Eye (tissue), 1 donor: Measurements from ENCODE around the gene CFAP74.
"Not testable (repeated sequence)": the region's sequence is repeated elsewhere in the genome, so short reads cannot be mapped to it uniquely, and the experiment has no call there.

Source experiments
- DNase-seq: peaks from one replicate; pipeline ENCODE4 v3.0.0-alpha.2; 2015

The CFAP74 gene

GRCh38 chr1:1984560-1985070 is 19.0 kb downstream of the CFAP74 start:
- no peak for DNase-seq

- no peak for DNase-seq
Measured at GRCh38 chr1:1982379-1983232, 21.0 kb downstream of the CFAP74 start.

- DNase-seq, result not testable (repeated sequence)
Measured at GRCh38 chr1:1981631-1982327, 21.8 kb downstream of the CFAP74 start.

GRCh38 chr1:1981142-1981500 is 22.5 kb downstream of the CFAP74 start:
- no peak for DNase-seq

GRCh38 chr1:1980467-1981141 is 23.0 kb downstream of the CFAP74 start:
- no peak for DNase-seq

GRCh38 chr1:1979482-1980165 is 24.0 kb downstream of the CFAP74 start:
- no peak for DNase-seq

GRCh38 chr1:1978690-1979481 is 24.7 kb downstream of the CFAP74 start:
- DNase-seq, result not testable (repeated sequence)

- no peak for DNase-seq
Measured at GRCh38 chr1:1978108-1978507, 25.5 kb downstream of the CFAP74 start.

GRCh38 chr1:1976031-1976430 is 27.6 kb downstream of the CFAP74 start:
- no peak for DNase-seq

GRCh38 chr1:1975535-1975934 is 28.1 kb downstream of the CFAP74 start:
- DNase-seq, result no peak

- no peak for DNase-seq
Measured at GRCh38 chr1:1974834-1975233, 28.8 kb downstream of the CFAP74 start.

- DNase-seq, result no peak
Measured at GRCh38 chr1:1973716-1974642, 29.6 kb downstream of the CFAP74 start.

GRCh38 chr1:1972976-1973715 is 30.4 kb downstream of the CFAP74 start:
- DNase-seq, result peak; percentile 34

GRCh38 chr1:1971688-1972087 is 31.9 kb downstream of the CFAP74 start:
- no peak for DNase-seq

- no peak for DNase-seq
Measured at GRCh38 chr1:1971017-1971416, 32.6 kb downstream of the CFAP74 start.

- DNase-seq, result no peak
Measured at GRCh38 chr1:1969953-1970716, 33.5 kb downstream of the CFAP74 start.

- DNase-seq, result no peak
Measured at GRCh38 chr1:1969505-1969900, 34.1 kb downstream of the CFAP74 start.

GRCh38 chr1:1968767-1969504 is 34.6 kb downstream of the CFAP74 start:
- DNase-seq, result no peak

- DNase-seq, result peak; percentile 24
Measured at GRCh38 chr1:1967879-1968278, 35.7 kb downstream of the CFAP74 start.
